Right lobe of liver (tissue), 6 donors: ENCODE data around the gene AGGF1. TPM values are rescaled to one million over a fixed set of nuclear protein-coding genes. Genes with fewer than 3 reads are reported as not detected.

Source experiments
- ATAC-seq, 4 donors: fragments of 200-7000 bp; cut with Tn5 transposase; one replicate each; pipeline ENCODE4 v1.9.1; 2020; ENCODE audit warnings: mild to moderate bottlenecking in 4 of 4, moderate library complexity in 4 of 4
- DNase-seq, 3 donors: peaks; one replicate each; pipeline ENCODE4 v3.0.0-alpha.2; 2020
- H3K27ac ChIP-seq, 3 donors: fragments of 200-600 bp; one replicate each; pipeline ENCODE4 v1.8.0; 2022
- H3K27me3 ChIP-seq, 2 donors: fragments of 200-600 bp; one replicate each; pipeline ENCODE4 v1.8.0; 2022
- H3K36me3 ChIP-seq, 4 donors: fragments of 200-600 bp; sonication (generic) in 1 of 4; one replicate each; pipeline versions ENCODE4 v1.5.1 to v1.8.0; 2017 to 2022; ENCODE audit warnings: control low read depth in 1 of 4
- H3K4me1 ChIP-seq, 4 donors: fragments of 200-600 bp; sonication (generic) in 1 of 4; one replicate each; pipeline versions ENCODE4 v1.5.1 to v1.8.0; 2017 to 2022; ENCODE audit warnings: control low read depth in 1 of 4
- H3K4me3 ChIP-seq, 3 donors: fragments of 200-600 bp; one replicate each; pipeline ENCODE4 v1.8.0; 2022
- H3K9me3 ChIP-seq, 4 donors: fragments of 200-600 bp; sonication (generic) in 1 of 4; one replicate each; pipeline versions ENCODE4 v1.5.1 to v1.8.0; 2017 to 2022; ENCODE audit warnings: control low read depth in 1 of 4
- POLR2A ChIP-seq: fragments of 450-650 bp; IDR thresholded peaks from one replicate; pipeline ENCODE4 v1.6.1; 2017; ENCODE audit warnings: antibody characterized with exemption, mild to moderate bottlenecking
- WGBS: methylation state at CpG from one replicate; pipeline ENCODE4 v1.1.6; 2018; ENCODE audit warnings: low coverage, low lambda C conversion rate; ENCODE audit not compliant: insufficient coverage; ENCODE audit errors: missing lambda C conversion rate; 5-methylcytosine and 5-hydroxymethylcytosine counted together
- intact Hi-C, 2 donors: fragments of 100-400 bp; cut with DNase I; formaldehyde crosslinking; loops; one replicate each; pipeline versions ENCODE4 v1.11.2 to v1.14.1; 2022
- long read RNA-seq: library from polyadenylated mRNA; unstranded; transcript quantifications from one replicate; pipeline ENCODE4 v2.0.0, GENCODE V29; 2019
- total RNA-seq, 6 experiments: library from RNA; depleted of rRNA in 2 of 6; stranded (reverse); fragments of >200 nt in 2 of 6; fragmentation: NEBNext Ultra II Directional in 3 of 6; extraction: Animal tissue kit (Norgen Biotek cat#: 25700) in 3 of 6; gene quantifications; one replicate each; pipeline versions ENCODE4 v1.1.0 to v1.2.4, GENCODE V29; 2016 to 2023
- TF ChIP-seq, protein P1 (sequence below), 4 donors: fragments of 200-600 bp in 3 of 4; fragments of 450-650 bp in 1 of 4; IDR thresholded peaks; one replicate each; pipeline versions ENCODE4 v1.5.1 to v1.8.0; 2016 to 2022; ENCODE audit warnings: antibody characterized with exemption in 4 of 4, mild to moderate bottlenecking in 2 of 4
- donor health status: DM: no; HTN: yes; CAD: no.
- donor health status: DM: no; HTN: no; CAD: no.
- donor health status: DM: no; HTN: no; CAD: no.
- donor health status: DM: no; HTN: yes; CAD: no.
- donor health status: DM: no; HTN: yes; CAD: no.

The AGGF1 gene, protein sequence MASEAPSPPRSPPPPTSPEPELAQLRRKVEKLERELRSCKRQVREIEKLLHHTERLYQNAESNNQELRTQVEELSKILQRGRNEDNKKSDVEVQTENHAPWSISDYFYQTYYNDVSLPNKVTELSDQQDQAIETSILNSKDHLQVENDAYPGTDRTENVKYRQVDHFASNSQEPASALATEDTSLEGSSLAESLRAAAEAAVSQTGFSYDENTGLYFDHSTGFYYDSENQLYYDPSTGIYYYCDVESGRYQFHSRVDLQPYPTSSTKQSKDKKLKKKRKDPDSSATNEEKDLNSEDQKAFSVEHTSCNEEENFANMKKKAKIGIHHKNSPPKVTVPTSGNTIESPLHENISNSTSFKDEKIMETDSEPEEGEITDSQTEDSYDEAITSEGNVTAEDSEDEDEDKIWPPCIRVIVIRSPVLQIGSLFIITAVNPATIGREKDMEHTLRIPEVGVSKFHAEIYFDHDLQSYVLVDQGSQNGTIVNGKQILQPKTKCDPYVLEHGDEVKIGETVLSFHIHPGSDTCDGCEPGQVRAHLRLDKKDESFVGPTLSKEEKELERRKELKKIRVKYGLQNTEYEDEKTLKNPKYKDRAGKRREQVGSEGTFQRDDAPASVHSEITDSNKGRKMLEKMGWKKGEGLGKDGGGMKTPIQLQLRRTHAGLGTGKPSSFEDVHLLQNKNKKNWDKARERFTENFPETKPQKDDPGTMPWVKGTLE
- 10 to 100 TPM in 5 of 6 experiments, 1 to 10 TPM in 1; 9.1 to 15.3 (median 11.4) TPM for total RNA-seq
- long read RNA-seq, partial matches to known transcripts, result 8 of 11 reads
- long read RNA-seq, other reads (novel, unspliced or antisense), result 3 of 11 reads

DNA sequence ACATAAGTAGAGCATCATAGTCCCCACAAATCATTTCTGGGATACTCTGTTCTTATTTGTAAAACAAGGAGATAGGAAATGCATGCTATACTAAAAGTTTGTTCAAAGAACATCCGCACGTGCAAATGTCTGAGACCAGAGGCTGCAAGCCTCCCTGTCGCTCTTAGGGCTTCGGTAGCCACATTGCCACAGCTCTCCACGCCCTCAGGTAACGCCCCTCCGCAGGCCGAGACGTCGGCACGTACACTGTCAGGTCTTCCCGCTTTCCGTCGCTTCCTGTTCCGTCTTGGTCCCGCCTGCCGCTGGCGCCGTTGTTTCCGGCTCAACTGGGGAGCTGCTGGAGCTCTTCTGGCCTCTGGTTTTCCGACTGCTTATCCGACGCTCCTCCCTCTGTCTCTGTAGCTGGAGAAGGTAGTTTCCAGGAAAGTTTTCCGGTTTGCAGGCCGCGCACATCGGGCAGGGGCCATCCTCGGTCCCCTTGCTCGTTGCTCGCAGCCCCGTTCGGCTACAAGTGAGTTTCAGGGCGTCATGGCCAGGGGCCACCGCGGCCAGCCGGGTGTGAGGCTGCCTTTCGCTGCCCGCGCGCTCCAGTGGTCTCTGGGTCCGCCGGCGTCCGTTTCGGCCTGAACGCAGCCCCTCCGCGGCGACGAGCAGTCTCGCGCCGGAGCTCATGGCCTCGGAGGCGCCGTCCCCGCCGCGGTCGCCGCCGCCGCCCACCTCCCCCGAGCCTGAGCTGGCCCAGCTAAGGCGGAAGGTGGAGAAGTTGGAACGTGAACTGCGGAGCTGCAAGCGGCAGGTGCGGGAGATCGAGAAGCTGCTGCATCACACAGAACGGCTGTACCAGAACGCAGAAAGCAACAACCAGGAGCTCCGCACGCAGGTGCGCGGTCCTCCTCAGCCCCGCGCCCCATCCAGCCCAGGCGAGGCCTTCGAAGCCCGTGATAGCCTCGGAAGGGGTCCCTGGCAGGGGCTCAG lies at the start of gene AGGF1:
Gene AGGF1, plus strand, starts transcription at position 308 of the 975 bp plus-strand sequence. Its CDS starts 363 bp downstream, at position 671.
- WGBS, result 1% methylated on average over 47 of the region's 82 CpGs
- no peaks in the 10 kb centered on the region for H3K27me3 ChIP-seq
- H3K27ac ChIP-seq, result peak within 1 kb of the TSS; percentile 76 to 95 (median 77)
- H3K4me1 ChIP-seq, result peaks cover 0 to 10% (median 4%) of the 10 kb centered on the region in 4 donors
- DNase-seq, result peak; percentile 95 to 97 (median 96)
- peak; percentile 99 to 100 (median 99) for ATAC-seq
- intact Hi-C loops, result no loop called here
- no peaks in the 10 kb centered on the region for H3K9me3 ChIP-seq
- peak within 1 kb of the TSS; percentile 89 to 95 (median 91) for H3K4me3 ChIP-seq
- TF ChIP-seq, protein P1, sequence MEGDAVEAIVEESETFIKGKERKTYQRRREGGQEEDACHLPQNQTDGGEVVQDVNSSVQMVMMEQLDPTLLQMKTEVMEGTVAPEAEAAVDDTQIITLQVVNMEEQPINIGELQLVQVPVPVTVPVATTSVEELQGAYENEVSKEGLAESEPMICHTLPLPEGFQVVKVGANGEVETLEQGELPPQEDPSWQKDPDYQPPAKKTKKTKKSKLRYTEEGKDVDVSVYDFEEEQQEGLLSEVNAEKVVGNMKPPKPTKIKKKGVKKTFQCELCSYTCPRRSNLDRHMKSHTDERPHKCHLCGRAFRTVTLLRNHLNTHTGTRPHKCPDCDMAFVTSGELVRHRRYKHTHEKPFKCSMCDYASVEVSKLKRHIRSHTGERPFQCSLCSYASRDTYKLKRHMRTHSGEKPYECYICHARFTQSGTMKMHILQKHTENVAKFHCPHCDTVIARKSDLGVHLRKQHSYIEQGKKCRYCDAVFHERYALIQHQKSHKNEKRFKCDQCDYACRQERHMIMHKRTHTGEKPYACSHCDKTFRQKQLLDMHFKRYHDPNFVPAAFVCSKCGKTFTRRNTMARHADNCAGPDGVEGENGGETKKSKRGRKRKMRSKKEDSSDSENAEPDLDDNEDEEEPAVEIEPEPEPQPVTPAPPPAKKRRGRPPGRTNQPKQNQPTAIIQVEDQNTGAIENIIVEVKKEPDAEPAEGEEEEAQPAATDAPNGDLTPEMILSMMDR (IDR thresholded peaks at IDR 0.05), result no peak
- peak; percentile 66 for TF ChIP-seq POLR2A
- peaks cover 0 to 9% (median under 1%) of the 10 kb centered on the region in 4 donors for H3K36me3 ChIP-seq

DNA sequence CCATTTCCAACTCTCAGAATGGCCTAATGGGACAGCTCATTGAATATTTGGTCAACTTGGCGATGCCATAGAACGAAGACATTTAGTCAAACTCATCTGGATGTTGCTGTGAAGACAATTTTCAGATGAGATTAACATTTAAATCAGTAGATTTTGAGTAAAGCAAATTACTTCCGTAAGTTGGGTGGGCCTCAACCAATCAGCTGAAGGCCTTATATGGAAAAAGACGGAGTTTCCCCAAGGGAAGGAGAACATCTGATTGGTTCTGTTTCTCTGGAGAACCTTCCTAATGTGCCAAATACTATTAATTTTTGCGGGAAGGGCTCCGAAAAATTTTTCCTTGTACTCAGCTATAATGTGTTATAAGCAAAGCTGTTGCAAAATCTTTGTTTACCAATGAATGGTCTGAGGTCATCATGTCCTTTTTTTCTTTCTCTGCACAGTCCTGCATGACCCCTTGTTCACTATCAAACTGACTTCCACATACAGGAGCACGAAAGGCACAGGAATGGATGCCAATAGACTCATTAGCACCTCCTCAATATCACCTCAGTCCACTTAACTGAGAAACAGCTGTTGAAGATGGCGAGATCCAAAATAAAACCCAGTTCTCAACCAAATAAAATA lies 49.6 kb upstream of the AGGF1 start:
- DNase-seq (no peak), ATAC-seq (peak; percentile 56 to 79 (median 64))
- Histone ChIP-seq H3K4me3 (no peak overlapping the region), H3K27ac (no peak overlapping the region), H3K27me3 (no peaks in the 10 kb centered on the region), H3K36me3 (no peaks in the 10 kb centered on the region), H3K9me3 (no peaks in the 10 kb centered on the region), H3K4me1 (no peaks in the 10 kb centered on the region)
- intact Hi-C loops, result no loop called here
- no peak for TF ChIP-seq POLR2A
- TF ChIP-seq, protein P1 (IDR thresholded peaks at IDR 0.05), result no peak
- WGBS, result 65% methylated on average over 8 of the region's 8 CpGs

DNA sequence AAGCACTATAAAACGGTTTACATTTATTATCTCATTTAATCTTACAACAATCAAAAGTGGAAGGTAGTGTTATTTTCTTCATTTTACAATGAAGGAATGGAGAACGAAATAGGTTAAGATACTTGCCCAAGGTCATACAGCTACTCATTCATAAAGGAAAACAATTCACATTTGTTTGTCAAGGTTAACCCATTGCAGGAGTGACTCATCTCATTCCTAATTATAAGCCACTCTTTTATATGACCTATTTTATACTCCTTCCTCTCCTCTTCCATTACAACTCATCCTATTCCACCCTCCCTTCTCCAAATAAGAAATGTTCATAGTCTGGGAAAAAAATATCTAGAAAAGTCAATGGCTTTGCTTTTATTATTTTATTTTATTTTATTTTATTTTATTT lies 47.8 kb upstream of the AGGF1 start:
- H3K27ac ChIP-seq, result no peak overlapping the region
- no peaks in the 10 kb centered on the region for H3K4me1 ChIP-seq
- ATAC-seq (no peak), DNase-seq (no peak)
- H3K4me3 ChIP-seq, result no peak overlapping the region
- no peaks in the 10 kb centered on the region for H3K9me3 ChIP-seq
- H3K36me3 ChIP-seq, result no peaks in the 10 kb centered on the region
- TF ChIP-seq, protein P1 (IDR thresholded peaks at IDR 0.05), result no peak
- TF ChIP-seq POLR2A, result no peak
- H3K27me3 ChIP-seq, result no peaks in the 10 kb centered on the region
- intact Hi-C loops, result no loop called here
- 68% methylated on average over 2 of the region's 2 CpGs for WGBS

DNA sequence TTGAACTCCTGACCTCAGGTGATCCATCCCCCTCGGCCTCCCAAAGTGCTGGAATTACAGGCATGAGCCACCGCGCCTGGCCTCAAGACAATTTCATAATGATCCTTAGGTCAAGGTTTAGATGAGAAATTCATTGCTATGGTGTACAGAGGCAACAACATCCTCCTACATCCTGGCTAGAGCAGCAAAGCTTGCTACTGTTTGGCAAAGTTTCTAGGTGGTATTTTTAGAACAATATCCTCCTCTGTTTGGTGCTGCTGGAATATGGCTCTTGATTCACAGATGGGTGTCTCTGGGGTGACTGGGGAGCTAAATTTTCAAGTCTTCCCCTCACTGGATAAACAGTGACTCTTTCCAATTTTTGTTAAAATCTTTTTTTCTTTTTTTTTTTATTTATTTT lies 46.7 kb upstream of the AGGF1 start:
- H3K27ac ChIP-seq, result no peak overlapping the region
- ATAC-seq, result peak; percentile 28 to 71 (median 54)
- H3K36me3 ChIP-seq, result no peaks in the 10 kb centered on the region
- no peaks in the 10 kb centered on the region for H3K4me1 ChIP-seq
- no peak for DNase-seq
- H3K9me3 ChIP-seq, result no peaks in the 10 kb centered on the region
- 56% methylated on average over 3 of the region's 3 CpGs for WGBS
- TF ChIP-seq POLR2A, result no peak
- TF ChIP-seq, protein P1 (IDR thresholded peaks at IDR 0.05), result no peak
- H3K4me3 ChIP-seq, result no peak overlapping the region
- intact Hi-C loops, result no loop called here
- H3K27me3 ChIP-seq, result no peaks in the 10 kb centered on the region
